ENCODE measurements around the gene ZKSCAN5.
"Not testable (repeated sequence)": the region's sequence is repeated elsewhere in the genome, so short reads cannot be mapped to it uniquely, and the experiment has no call there.

GRCh38 chr7:99545308-99545707 is 40.8 kb downstream of the ZKSCAN5 start:
- TF ChIP-seq CTCF (IDR thresholded peaks at IDR 0.05; ENCODE audit: low read length); EZH2 (optimal IDR thresholded peaks at IDR 0.05; ENCODE audit: low read depth, low read length): not testable (repeated sequence)

Data from MM.1S (cell line).